Tibial artery (tissue), 4 donors: Measurements from ENCODE around the gene MCTP2.

Experiments
- DNase-seq, 2 donors: peaks; one replicate each; pipeline ENCODE4 v3.0.0-alpha.2; 2019
- H3K27ac ChIP-seq, 2 donors: fragments of 200-600 bp; sonication (generic) in 1 of 2; 1 replicate in 1 of 2; 2 replicates in 1 of 2; pipeline ENCODE4 v1.5.1; 2018 to 2019; ENCODE audit warnings: mild to moderate bottlenecking in 1 of 2
- H3K27me3 ChIP-seq, 2 donors: fragments of 200-600 bp; sonication (generic) in 1 of 2; one replicate each; pipeline versions ENCODE4 v1.5.1 to v1.6.0; 2016 to 2019
- H3K36me3 ChIP-seq, 3 donors: fragments of 200-600 bp; sonication (generic) in 2 of 3; one replicate each; pipeline ENCODE4 v1.5.1; 2016 to 2019; ENCODE audit warnings: mild to moderate bottlenecking in 2 of 3
- H3K4me1 ChIP-seq, 4 donors: fragments of 200-600 bp; sonication (generic) in 2 of 4; 1 replicate in 3 of 4; 2 replicates in 1 of 4; pipeline ENCODE4 v1.5.1; 2016 to 2019
- H3K4me3 ChIP-seq, 2 donors: fragments of 200-600 bp; sonication (generic) in 1 of 2; 1 replicate in 1 of 2; 2 replicates in 1 of 2; pipeline ENCODE4 v1.5.1; 2018 to 2019; ENCODE audit warnings: mild to moderate bottlenecking in 2 of 2
- H3K9me3 ChIP-seq, 3 donors: fragments of 200-600 bp; sonication (generic) in 1 of 3; one replicate each; pipeline ENCODE4 v1.5.1; 2016 to 2019
- intact Hi-C: fragments of 100-400 bp; cut with DNase I; formaldehyde crosslinking; loops from one replicate; pipeline ENCODE4 v1.15.0; 2023; ENCODE audit warnings: low total_unique reads
- TF ChIP-seq, protein P1 (sequence below), 2 experiments: fragments of 200-600 bp in 1 of 2; fragments of 450-650 bp in 1 of 2; IDR thresholded peaks; one replicate each; pipeline ENCODE4 v1.5.1; 2017 to 2019; ENCODE audit warnings: antibody characterized with exemption in 2 of 2, mild to moderate bottlenecking in 1 of 2, moderate library complexity in 1 of 2

Gene MCTP2

DNA sequence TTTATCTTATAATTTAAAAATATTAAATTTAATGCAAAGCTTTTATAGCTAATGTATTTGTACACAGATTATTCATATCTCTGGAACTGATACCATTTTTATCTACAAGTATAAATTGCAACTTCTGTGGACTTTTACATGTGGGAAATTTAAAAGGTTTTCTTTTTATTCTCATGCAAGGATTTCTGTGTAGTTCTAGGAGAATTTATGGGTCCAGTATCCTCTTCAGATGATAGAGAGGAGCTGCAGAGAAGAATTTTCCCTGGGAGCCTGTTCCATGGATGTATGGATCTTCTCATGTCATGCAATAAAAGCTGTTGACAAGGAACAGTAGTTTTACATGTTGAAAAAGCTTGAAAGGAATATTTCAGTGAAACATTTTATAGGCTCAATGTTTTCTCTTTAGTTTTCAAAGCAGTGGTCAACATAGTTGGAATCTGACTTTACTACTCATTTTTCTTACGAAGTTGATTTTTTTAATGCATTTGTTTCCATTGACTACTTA, 119.7 kb downstream of the MCTP2 start:
- Histone ChIP-seq H3K27ac (no peak overlapping the region), H3K27me3 (no peaks in the 10 kb centered on the region), H3K4me3 (no peak overlapping the region), H3K4me1 (no peaks in the 10 kb centered on the region), H3K9me3 (no peaks in the 10 kb centered on the region), H3K36me3 (no peaks in the 10 kb centered on the region)
- DNase-seq: no peak
- intact Hi-C loops: no loop called here
- TF ChIP-seq, protein P1, sequence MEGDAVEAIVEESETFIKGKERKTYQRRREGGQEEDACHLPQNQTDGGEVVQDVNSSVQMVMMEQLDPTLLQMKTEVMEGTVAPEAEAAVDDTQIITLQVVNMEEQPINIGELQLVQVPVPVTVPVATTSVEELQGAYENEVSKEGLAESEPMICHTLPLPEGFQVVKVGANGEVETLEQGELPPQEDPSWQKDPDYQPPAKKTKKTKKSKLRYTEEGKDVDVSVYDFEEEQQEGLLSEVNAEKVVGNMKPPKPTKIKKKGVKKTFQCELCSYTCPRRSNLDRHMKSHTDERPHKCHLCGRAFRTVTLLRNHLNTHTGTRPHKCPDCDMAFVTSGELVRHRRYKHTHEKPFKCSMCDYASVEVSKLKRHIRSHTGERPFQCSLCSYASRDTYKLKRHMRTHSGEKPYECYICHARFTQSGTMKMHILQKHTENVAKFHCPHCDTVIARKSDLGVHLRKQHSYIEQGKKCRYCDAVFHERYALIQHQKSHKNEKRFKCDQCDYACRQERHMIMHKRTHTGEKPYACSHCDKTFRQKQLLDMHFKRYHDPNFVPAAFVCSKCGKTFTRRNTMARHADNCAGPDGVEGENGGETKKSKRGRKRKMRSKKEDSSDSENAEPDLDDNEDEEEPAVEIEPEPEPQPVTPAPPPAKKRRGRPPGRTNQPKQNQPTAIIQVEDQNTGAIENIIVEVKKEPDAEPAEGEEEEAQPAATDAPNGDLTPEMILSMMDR (IDR thresholded peaks at IDR 0.05): no peak

DNA sequence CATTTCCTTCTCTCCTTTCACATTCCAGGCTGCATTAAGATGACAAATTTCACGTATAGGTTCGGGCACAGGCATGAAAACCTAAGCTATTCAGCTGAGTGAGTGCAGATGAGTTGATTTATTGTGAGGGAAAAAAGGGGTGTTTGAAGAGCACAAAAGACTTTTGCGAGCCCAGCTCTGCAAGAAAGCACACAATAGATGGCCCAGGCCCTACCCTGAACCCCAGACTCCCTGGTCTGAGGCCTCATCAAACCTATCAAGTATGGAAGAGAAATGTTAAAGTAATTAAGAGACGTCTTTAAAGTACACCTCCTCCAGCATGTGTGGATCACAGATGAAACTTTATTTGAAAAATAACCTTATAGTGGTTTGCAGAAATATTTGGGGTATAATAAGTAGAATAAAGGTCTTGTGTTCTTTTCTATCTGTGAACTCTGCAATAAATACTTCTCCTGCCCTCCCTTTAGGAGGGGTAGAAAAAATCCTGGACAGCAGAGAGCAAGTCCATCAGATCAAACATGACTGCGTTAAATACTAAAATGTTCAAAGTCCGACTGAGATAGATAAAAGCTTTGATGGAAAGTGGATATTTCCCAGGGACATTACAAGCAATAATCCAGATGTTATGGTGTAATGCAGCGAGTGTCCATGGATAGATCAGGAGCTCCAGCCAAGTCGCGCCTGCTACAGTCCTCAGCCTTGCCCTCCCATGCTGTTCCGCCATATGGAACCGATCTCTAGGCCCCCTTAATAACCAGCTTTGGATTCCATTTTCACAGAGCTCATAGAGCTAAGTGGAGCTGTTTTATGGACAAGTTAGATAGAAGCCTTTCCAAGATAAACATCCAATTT, 121.5 kb downstream of the MCTP2 start:
- Histone ChIP-seq H3K27ac (no peak overlapping the region), H3K36me3 (no peaks in the 10 kb centered on the region), H3K27me3 (no peaks in the 10 kb centered on the region), H3K4me3 (no peak overlapping the region), H3K4me1 (peaks cover 0 to 12% (median 0%) of the 10 kb centered on the region in 4 donors), H3K9me3 (no peaks in the 10 kb centered on the region)
- intact Hi-C loops: no loop called here
- TF ChIP-seq, protein P1 (IDR thresholded peaks at IDR 0.05): no peak
- DNase-seq: no peak

DNA sequence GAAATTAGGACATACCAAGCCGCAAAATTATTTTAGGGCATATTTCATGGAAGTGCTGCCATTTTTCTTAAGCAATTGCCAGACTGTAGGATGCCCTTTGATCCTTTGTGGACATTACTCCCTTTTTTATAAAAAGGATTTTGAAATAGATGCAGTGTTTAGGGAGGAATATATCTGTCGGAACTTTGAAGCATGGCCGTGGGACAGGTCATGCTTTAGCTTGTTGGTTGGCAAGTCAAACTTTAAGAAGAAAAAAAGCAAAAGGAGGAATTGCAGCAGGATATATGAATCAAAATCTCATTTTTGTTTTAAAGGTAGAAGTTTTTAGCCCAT, 122.1 kb downstream of the MCTP2 start:
- H3K27me3 ChIP-seq: no peaks in the 10 kb centered on the region
- TF ChIP-seq, protein P1 (IDR thresholded peaks at IDR 0.05): no peak

DNA sequence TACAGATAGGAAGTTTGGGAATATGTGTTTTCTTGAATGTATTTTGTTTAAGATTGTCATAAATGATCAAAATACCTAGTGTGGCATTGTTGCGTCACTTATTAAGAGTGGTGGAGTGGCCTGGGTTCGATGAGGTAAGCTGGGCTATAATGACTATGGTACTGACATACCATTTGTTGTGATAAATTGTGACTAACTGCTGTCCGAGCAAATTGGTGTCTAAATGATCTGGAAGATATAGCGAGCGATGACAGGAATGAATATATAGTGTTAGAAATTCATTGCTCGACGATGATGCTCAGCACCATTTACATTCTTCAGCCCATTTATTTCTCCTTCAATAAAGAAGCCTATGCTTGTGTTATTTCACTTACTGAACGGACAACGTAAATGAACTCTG, 123.3 kb downstream of the MCTP2 start:
- TF ChIP-seq, protein P1 (IDR thresholded peaks at IDR 0.05): no peak
- no peak overlapping the region for H3K4me3 ChIP-seq
- H3K9me3 ChIP-seq: no peaks in the 10 kb centered on the region
- DNase-seq: no peak
- intact Hi-C loops: no loop called here
- no peaks in the 10 kb centered on the region for H3K36me3 ChIP-seq
- no peaks in the 10 kb centered on the region for H3K27me3 ChIP-seq
- no peak overlapping the region for H3K27ac ChIP-seq
- peaks cover 0 to 12% (median 0%) of the 10 kb centered on the region in 4 donors for H3K4me1 ChIP-seq

More for the DNA sequence above, 122.1 kb downstream of the MCTP2 start:
- Histone ChIP-seq H3K9me3 (no peaks in the 10 kb centered on the region), H3K36me3 (no peaks in the 10 kb centered on the region), H3K4me3 (no peak overlapping the region), H3K4me1 (peaks cover 0 to 12% (median 0%) of the 10 kb centered on the region in 4 donors), H3K27ac (no peak overlapping the region)
- no peak for DNase-seq
- intact Hi-C loops: no loop called here

DNA sequence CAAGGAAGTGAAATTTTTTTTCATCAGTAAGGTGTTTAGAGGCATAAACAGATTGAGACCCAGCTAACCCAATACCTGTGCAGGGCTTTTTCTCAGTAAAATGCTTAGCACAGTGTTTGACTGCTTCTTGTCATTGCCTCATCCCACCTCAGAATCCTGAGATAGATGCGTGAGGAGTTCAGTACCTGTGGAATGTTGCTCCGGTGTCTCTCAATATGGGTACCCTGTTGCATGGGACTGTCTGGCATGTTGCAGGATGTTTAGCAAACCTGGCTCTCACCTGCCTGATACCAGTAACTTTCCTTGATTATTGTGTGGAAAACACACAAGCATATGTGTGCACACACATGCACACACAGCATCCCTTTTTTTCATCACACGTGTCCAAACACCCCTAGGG, 128.4 kb downstream of the MCTP2 start:
- no peak for DNase-seq
- intact Hi-C loops: no loop called here
- Histone ChIP-seq H3K4me1 (peaks cover 0 to 12% (median 0%) of the 10 kb centered on the region in 4 donors), H3K9me3 (no peaks in the 10 kb centered on the region), H3K27ac (no peak overlapping the region), H3K36me3 (no peaks in the 10 kb centered on the region), H3K4me3 (no peak overlapping the region), H3K27me3 (no peaks in the 10 kb centered on the region)
- TF ChIP-seq, protein P1 (IDR thresholded peaks at IDR 0.05): no peak
